GM19438 (cell line): Measurements from ENCODE around the gene CABP1.
"Not testable (repeated sequence)": the region's sequence is repeated elsewhere in the genome, so short reads cannot be mapped to it uniquely, and the experiment has no call there.

Experiments used
- ATAC-seq: cut with Tn5 transposase; IDR thresholded peaks from one replicate; pipeline ENCODE4 v1.9.1; 2021; ENCODE audit warnings: low read depth; ENCODE audit not compliant: unreplicated experiment

Gene CABP1

GRCh38 chr12:120663741-120664140 is 23.3 kb downstream of the CABP1 start:
- ATAC-seq = no peak

GRCh38 chr12:120666571-120667390 is 26.4 kb downstream of the CABP1 start:
- no peak for ATAC-seq

GRCh38 chr12:120668091-120668867 is 27.9 kb downstream of the CABP1 start:
- ATAC-seq = no peak

- ATAC-seq = peak; percentile 58
Measured at GRCh38 chr12:120668868-120669840, 28.7 kb downstream of the CABP1 start.

GRCh38 chr12:120670237-120670636 is 29.8 kb downstream of the CABP1 start:
- not testable (repeated sequence) for ATAC-seq

- no peak for ATAC-seq
Measured at GRCh38 chr12:120670667-120671066, 30.2 kb downstream of the CABP1 start.

GRCh38 chr12:120674097-120674636 is 33.7 kb downstream of the CABP1 start:
- no peak for ATAC-seq

GRCh38 chr12:120677765-120678473 is 37.5 kb downstream of the CABP1 start:
- peak; percentile 49 for ATAC-seq

GRCh38 chr12:120678572-120678971 is 38.1 kb downstream of the CABP1 start:
- no peak for ATAC-seq

- no peak for ATAC-seq
Measured at GRCh38 chr12:120680165-120680738, 39.8 kb downstream of the CABP1 start.

GRCh38 chr12:120684523-120684932 is 44.1 kb downstream of the CABP1 start:
- ATAC-seq = no peak

- no peak for ATAC-seq
Measured at GRCh38 chr12:120685522-120685921, 45.1 kb downstream of the CABP1 start.

- peak; percentile 75 for ATAC-seq
Measured at GRCh38 chr12:120686151-120686689, 45.8 kb downstream of the CABP1 start.

GRCh38 chr12:120686690-120687577 is 46.5 kb downstream of the CABP1 start, which contains the start of gene MLEC:
MLEC (plus strand) TSS chr12:120687149; CDS start chr12:120687297, 148 bp downstream.
- ATAC-seq = peak; percentile 61

GRCh38 chr12:120687578-120688289 is 47.3 kb downstream of the CABP1 start:
- ATAC-seq = no peak

GRCh38 chr12:120688527-120689071 is 48.2 kb downstream of the CABP1 start:
- no peak for ATAC-seq
